ENCODE measurements around the gene WHAMM. TPM values are rescaled to one million over a fixed set of nuclear protein-coding genes. Genes with fewer than 3 reads are reported as not detected.
"Not testable (repeated sequence)": the region's sequence is repeated elsewhere in the genome, so short reads cannot be mapped to it uniquely, and the experiment has no call there.

WHAMM gene
- total and polyA plus RNA-seq, 4 donors, result 4.4 to 9.8 (median 7.3) TPM

DNA sequence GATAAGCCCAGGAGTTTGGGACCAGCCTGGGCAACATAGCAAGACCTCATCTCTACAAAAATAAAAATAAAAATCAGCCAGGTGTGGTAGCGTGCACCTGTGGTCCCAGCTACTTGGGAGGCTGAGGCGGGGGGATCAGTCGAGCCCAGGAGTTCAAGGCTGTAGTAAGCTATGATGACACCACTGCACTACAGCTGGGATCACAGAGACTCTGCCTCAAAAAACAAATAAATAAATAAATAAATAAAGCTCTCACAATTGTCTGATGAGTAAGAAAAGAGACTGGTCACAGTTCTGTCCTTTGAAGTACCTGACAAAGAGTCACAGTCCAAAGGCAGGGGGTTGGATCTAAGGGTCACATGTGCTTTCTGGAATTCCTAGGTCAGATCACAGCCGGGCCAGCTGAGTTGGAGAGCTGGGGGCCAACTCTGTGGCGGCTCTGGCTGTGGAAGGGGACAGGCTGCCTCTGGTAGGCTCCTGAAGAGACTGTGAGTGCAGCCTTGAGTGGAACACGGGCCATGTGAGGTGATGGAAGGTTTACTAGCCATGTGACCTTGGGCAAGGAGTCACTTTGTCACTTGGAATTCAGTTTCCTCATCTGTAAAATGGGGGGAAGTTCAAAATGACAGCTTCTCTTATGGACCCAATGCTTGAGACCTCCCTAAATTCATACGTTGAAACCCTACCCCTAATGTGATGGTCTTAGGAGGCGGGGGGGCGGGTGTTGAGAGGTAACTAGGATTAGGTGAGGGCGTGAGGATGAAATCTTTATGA is 47.2 kb downstream of the WHAMM start:
- H3K9me3 ChIP-seq (ENCODE audit: control insufficient read depth, insufficient read depth, low read length), result no peaks in the 10 kb centered on the region
- DNase-seq (ENCODE audit: low read depth in 4 of 6, low spot score in 6 of 6), result no peak
- peaks cover 3% of the 10 kb centered on the region for H3K4me1 ChIP-seq (ENCODE audit: control insufficient read depth, insufficient read depth, low read length)
- WGBS (ENCODE audit: insufficient coverage), result 85% methylated on average over 5 of the region's 10 CpGs
- H3K36me3 ChIP-seq (ENCODE audit: control insufficient read depth, insufficient read depth, low read length), result peaks cover 25% of the 10 kb centered on the region
- no peak overlapping the region for H3K27ac ChIP-seq (ENCODE audit: low read depth, low read length)
- no peaks in the 10 kb centered on the region for H3K27me3 ChIP-seq (ENCODE audit: control insufficient read depth, insufficient read depth, low read length)
- H3K4me3 ChIP-seq (ENCODE audit: low read depth, low read length), result no peak overlapping the region

DNA sequence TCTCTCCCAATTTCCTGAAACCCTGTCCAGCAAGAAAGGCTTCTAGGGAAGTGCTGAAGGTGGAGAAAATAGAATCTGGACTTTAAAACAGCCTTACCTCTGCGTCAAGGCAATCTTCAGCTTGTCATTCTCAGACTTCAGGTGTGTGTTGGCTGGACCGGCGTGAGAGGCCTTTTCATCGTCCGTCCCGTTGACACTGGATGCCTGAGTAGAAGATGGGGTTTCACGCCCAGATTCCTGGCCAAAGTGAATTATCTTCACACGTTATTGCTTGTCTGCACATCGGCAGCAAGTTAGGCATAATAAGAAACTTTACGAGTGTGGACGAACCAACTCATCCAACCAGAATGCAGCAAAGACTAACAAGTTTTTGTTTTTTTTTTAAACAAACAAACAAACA is 49.5 kb downstream of the WHAMM start:
- Histone ChIP-seq H3K4me3 (ENCODE audit: low read depth, low read length) (no peak overlapping the region), H3K27ac (ENCODE audit: low read depth, low read length) (no peak overlapping the region), H3K4me1 (ENCODE audit: control insufficient read depth, insufficient read depth, low read length) (no peaks in the 10 kb centered on the region), H3K9me3 (ENCODE audit: control insufficient read depth, insufficient read depth, low read length) (no peaks in the 10 kb centered on the region), H3K27me3 (ENCODE audit: control insufficient read depth, insufficient read depth, low read length) (no peaks in the 10 kb centered on the region), H3K36me3 (ENCODE audit: control insufficient read depth, insufficient read depth, low read length) (peaks cover 12% of the 10 kb centered on the region)
- WGBS (ENCODE audit: insufficient coverage), result 89% methylated on average over 7 of the region's 11 CpGs
- no peak for DNase-seq (ENCODE audit: low read depth in 4 of 6, low spot score in 6 of 6)

DNA sequence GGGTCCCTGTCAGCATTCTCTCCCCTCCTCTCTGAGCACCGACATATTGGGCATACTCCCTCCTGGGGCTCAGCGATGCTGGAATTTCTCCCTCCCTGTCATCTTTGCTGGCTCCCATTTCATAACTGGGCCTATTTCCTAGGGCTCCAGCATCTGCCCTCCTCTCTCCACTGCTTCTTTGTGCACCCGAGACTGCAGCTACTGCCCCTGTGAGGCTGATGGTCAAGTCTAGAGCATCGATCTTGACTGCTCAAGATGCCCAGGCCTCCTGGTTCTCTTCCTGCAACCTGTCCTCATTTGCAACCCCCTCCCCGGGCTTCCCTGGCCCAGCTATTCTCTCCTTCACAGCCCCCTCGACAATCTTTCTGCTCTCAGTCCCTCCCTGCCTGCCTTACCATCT is 53.5 kb downstream of the WHAMM start:
- DNase-seq (ENCODE audit: low read depth in 4 of 6, low spot score in 6 of 6), result no peak
- H3K9me3 ChIP-seq (ENCODE audit: control insufficient read depth, insufficient read depth, low read length), result no peaks in the 10 kb centered on the region
- H3K27me3 ChIP-seq (ENCODE audit: control insufficient read depth, insufficient read depth, low read length), result no peaks in the 10 kb centered on the region
- H3K4me3 ChIP-seq (ENCODE audit: low read depth, low read length), result no peak overlapping the region
- WGBS (ENCODE audit: insufficient coverage), result 93% methylated on average over 6 of the region's 6 CpGs
- H3K27ac ChIP-seq (ENCODE audit: low read depth, low read length), result no peak overlapping the region
- no peaks in the 10 kb centered on the region for H3K4me1 ChIP-seq (ENCODE audit: control insufficient read depth, insufficient read depth, low read length)
- peaks cover 5% of the 10 kb centered on the region for H3K36me3 ChIP-seq (ENCODE audit: control insufficient read depth, insufficient read depth, low read length)

DNA sequence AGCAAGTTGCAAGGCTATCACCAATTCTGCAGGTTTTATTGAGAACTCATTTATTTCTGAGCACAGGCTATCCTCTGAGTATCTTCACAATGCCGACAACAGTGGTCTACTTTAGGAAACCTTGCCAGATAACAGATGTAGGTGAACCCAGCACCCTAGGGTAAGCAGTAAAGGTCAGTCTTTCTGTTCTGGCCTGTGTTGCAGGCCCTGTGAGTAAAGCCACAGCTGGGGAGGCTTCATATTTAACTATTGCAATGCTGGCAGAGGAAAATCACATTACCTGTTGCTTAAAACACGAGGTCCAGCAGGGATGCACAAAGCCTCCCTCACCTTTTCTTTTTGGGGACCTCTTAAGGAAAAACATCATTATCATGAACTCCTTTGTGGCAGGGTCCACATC is 55.5 kb downstream of the WHAMM start:
- Histone ChIP-seq H3K36me3 (ENCODE audit: control insufficient read depth, insufficient read depth, low read length) (no peaks in the 10 kb centered on the region), H3K4me3 (ENCODE audit: low read depth, low read length) (no peak overlapping the region), H3K9me3 (ENCODE audit: control insufficient read depth, insufficient read depth, low read length) (no peaks in the 10 kb centered on the region), H3K4me1 (ENCODE audit: control insufficient read depth, insufficient read depth, low read length) (no peaks in the 10 kb centered on the region), H3K27ac (ENCODE audit: low read depth, low read length) (no peak overlapping the region), H3K27me3 (ENCODE audit: control insufficient read depth, insufficient read depth, low read length) (no peaks in the 10 kb centered on the region)
- no peak for DNase-seq (ENCODE audit: low read depth in 4 of 6, low spot score in 6 of 6)
- 100% methylated on average over 1 of the region's 2 CpGs for WGBS (ENCODE audit: insufficient coverage)

DNA sequence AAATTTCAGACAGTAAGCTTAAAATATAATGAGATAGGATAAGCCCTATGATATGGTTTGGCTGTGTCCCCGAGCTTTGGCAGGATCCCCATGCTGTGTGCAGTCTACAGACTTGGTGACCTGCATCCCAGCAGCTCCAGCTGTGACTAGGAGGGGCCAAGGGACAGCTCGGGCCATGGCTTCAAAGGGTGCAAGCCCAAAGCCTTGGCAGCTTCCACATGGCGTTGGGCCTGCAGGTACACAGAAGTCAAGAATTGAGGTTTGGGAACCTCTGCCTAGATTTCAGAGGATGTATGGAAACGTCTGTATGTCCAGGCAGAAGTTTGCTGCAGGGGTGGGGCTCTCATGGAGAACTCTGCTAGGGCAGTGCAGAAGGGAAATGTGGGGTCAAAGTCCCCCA is 56.2 kb downstream of the WHAMM start:
- DNase-seq (ENCODE audit: low read depth in 4 of 6, low spot score in 6 of 6), result not testable (repeated sequence)
- WGBS (ENCODE audit: insufficient coverage), result 96% methylated on average over 4 of the region's 4 CpGs

DNA sequence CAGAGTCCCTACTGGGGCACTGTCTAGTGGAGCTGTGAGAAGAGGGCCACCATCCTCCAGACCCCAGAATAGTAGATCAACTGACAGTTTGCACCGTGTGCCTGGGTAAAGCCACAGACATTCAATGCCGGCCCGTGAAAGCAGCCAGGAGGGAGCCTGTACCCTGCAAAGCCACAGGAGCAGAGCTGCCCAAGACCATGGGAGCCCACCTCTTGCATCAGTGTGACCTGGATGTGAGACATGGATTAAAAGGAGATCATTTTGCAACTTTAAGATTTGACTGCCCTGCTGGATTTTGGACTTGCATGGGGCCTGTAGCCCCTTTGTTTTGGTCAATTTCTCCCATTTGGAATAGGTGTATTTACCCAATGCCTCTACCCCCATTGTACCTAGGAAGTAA is 56.6 kb downstream of the WHAMM start:
- not testable (repeated sequence) for H3K27ac ChIP-seq (ENCODE audit: low read depth, low read length); H3K4me1 ChIP-seq (ENCODE audit: control insufficient read depth, insufficient read depth, low read length); DNase-seq (ENCODE audit: low read depth in 4 of 6, low spot score in 6 of 6); H3K27me3 ChIP-seq (ENCODE audit: control insufficient read depth, insufficient read depth, low read length); H3K36me3 ChIP-seq (ENCODE audit: control insufficient read depth, insufficient read depth, low read length); H3K4me3 ChIP-seq (ENCODE audit: low read depth, low read length); H3K9me3 ChIP-seq (ENCODE audit: control insufficient read depth, insufficient read depth, low read length)
- 97% methylated on average over 3 of the region's 3 CpGs for WGBS (ENCODE audit: insufficient coverage)

More for the DNA sequence above, 56.2 kb downstream of the WHAMM start:
- H3K4me1 ChIP-seq (ENCODE audit: control insufficient read depth, insufficient read depth, low read length); H3K27me3 ChIP-seq (ENCODE audit: control insufficient read depth, insufficient read depth, low read length); H3K27ac ChIP-seq (ENCODE audit: low read depth, low read length); H3K4me3 ChIP-seq (ENCODE audit: low read depth, low read length); H3K9me3 ChIP-seq (ENCODE audit: control insufficient read depth, insufficient read depth, low read length); H3K36me3 ChIP-seq (ENCODE audit: control insufficient read depth, insufficient read depth, low read length): not testable (repeated sequence)

DNA sequence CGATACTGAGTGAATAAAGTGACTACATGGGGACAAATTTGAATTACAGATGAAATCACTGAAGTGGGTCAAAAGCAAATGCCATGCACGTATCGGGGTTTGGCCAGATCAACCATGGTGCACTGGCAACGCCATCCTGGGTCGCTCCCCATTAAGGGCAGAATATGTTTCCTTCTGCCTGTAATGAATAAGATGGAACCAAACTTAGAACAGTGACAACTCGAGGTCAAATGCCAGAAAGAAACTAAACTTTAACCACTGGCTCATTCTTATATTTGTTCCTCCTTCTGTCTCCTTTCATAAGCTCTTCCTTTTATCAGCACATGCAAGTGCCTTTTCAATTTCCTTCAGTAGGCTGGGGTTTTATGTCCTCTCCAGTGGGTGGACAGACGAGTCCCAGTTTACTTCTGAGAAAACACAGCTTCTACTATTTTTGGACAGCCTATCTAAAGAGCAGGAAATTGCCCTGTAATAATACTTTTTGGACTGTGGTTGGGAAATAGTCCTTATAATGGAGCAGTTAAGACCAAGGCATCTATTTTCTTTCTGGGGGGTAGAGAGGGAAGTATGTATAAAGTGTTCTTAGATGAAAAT is 61.4 kb downstream of the WHAMM start:
- 68% methylated on average over 4 of the region's 7 CpGs for WGBS (ENCODE audit: insufficient coverage)
- H3K27me3 ChIP-seq (ENCODE audit: control insufficient read depth, insufficient read depth, low read length), result no peaks in the 10 kb centered on the region
- H3K36me3 ChIP-seq (ENCODE audit: control insufficient read depth, insufficient read depth, low read length), result peaks cover 11% of the 10 kb centered on the region
- DNase-seq (ENCODE audit: low read depth in 4 of 6, low spot score in 6 of 6), result no peak
- H3K9me3 ChIP-seq (ENCODE audit: control insufficient read depth, insufficient read depth, low read length), result peaks cover 1% of the 10 kb centered on the region
- H3K27ac ChIP-seq (ENCODE audit: low read depth, low read length), result no peak overlapping the region
- no peaks in the 10 kb centered on the region for H3K4me1 ChIP-seq (ENCODE audit: control insufficient read depth, insufficient read depth, low read length)
- no peak overlapping the region for H3K4me3 ChIP-seq (ENCODE audit: low read depth, low read length)

DNA sequence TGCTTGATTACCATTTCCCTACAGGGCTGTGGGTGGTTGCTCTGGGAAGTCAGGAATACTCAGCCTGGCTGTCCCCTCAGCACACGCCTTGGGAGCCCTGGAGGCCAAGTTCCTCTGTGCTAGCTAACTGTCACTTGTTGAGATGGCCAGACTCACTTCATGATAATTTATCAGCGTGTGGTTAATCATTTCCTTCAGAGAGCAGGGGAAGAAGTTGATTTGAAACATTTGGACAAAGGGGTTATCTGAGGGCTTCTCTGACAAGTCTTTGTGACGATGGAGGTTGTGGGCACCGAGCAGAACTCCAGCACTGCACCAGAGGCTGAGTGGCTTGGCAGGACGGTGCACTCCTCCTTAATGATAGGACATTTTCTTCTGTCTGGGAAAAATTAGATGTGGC is 61.9 kb downstream of the WHAMM start:
- H3K9me3 ChIP-seq (ENCODE audit: control insufficient read depth, insufficient read depth, low read length), result peaks cover 1% of the 10 kb centered on the region
- no peak for DNase-seq (ENCODE audit: low read depth in 4 of 6, low spot score in 6 of 6)
- H3K27me3 ChIP-seq (ENCODE audit: control insufficient read depth, insufficient read depth, low read length), result no peaks in the 10 kb centered on the region
- H3K4me1 ChIP-seq (ENCODE audit: control insufficient read depth, insufficient read depth, low read length), result no peaks in the 10 kb centered on the region
- 94% methylated on average over 5 of the region's 5 CpGs for WGBS (ENCODE audit: insufficient coverage)
- no peak overlapping the region for H3K27ac ChIP-seq (ENCODE audit: low read depth, low read length)
- H3K4me3 ChIP-seq (ENCODE audit: low read depth, low read length), result no peak overlapping the region
- H3K36me3 ChIP-seq (ENCODE audit: control insufficient read depth, insufficient read depth, low read length), result peaks cover 11% of the 10 kb centered on the region

DNA sequence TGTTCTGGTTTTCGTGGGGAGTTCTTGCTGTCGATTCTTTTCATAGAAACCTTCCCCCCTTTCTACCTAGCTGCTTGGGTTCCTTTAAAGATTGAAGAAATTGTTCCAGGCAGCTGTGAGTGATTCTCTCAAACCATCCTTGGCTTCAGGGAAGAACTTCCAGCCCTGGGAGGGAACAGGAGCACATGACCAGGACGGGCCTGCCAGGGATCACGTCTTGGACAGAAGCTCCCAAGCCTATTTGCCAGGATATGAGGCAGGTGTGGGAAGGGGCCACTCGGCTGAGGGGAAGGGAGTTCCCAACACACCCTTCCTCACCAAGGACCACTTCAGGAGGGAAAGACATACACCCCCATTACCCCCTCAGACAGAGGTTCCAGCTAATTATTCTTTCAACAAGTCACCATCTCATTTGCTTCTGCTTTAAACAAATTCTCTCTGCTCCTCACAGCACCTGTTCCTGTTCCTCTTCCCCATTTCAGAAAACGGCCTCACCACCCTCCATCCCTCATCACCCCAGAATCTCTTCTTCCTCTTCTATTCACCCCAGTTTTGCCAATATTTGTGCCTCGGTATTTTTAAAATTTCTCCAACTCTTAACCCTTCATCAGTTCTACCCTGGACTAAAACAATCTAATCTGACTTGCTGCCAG is 62.5 kb downstream of the WHAMM start:
- Histone ChIP-seq H3K9me3 (ENCODE audit: control insufficient read depth, insufficient read depth, low read length) (peaks cover 1% of the 10 kb centered on the region), H3K4me1 (ENCODE audit: control insufficient read depth, insufficient read depth, low read length) (no peaks in the 10 kb centered on the region), H3K27me3 (ENCODE audit: control insufficient read depth, insufficient read depth, low read length) (no peaks in the 10 kb centered on the region), H3K36me3 (ENCODE audit: control insufficient read depth, insufficient read depth, low read length) (peaks cover 11% of the 10 kb centered on the region), H3K4me3 (ENCODE audit: low read depth, low read length) (no peak overlapping the region), H3K27ac (ENCODE audit: low read depth, low read length) (no peak overlapping the region)
- DNase-seq (ENCODE audit: low read depth in 4 of 6, low spot score in 6 of 6), result no peak
- WGBS (ENCODE audit: insufficient coverage), result 91% methylated on average over 5 of the region's 7 CpGs

Measured in spinal cord (tissue), 10 donors.